Activated CD4-positive, CD25-positive, alpha-beta regulatory T cell treated with anti-CD3 and anti-CD28 coated beads, Interleukin-2, amount 50 U/mL, for 72 hours (primary cell): ENCODE results near the gene PCSK5.
"Not testable (repeated sequence)": the region's sequence is repeated elsewhere in the genome, so short reads cannot be mapped to it uniquely, and the experiment has no call there.

ENCODE experiments used
- DNase-seq: peaks from one replicate; pipeline ENCODE4 v3.0.0; 2021

PCSK5 gene

GRCh38 chr9:76289703-76290102 is 399.2 kb downstream of the PCSK5 start:
- DNase-seq, result no peak

GRCh38 chr9:76290555-76290954 is 400.1 kb downstream of the PCSK5 start:
- no peak for DNase-seq

DNA sequence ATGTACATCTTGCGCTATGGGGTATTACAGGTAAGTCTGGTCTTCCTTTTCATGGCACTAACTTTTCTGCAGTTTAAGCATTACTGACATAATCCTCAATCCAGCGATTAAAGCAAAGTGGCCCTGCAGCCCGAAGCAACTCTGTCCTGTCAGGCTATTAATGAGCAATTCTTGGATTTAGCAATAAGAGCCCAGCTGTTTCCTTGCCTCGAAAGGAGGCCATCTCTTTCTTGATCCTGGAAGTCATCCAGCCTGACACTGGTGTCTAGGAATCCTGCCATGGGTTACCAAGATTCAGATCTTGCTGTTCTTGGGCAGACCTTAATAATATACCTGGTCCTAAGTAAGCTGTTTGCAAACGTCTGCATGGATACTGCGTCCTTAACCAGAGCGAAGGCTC is 401.8 kb downstream of the PCSK5 start:
- DNase-seq, result no peak

DNA sequence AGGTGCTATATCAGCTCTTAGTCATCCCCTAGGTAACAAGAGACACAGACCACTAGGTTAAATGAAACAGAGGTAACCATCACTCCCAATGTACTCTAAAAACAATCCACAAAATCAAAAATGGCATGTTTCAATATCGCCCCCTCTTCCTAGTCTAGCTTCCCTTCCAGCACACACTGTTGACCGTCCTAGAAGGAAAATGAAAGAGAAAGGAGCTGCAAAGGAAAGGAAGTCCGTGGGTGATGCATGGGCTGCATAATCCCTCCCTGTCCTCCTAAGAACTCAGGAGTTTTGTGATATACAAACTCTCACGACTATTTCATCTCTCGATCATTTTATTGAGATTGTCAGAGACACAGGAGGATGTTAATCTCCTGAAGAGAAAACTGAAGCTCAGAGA is 402.2 kb downstream of the PCSK5 start:
- no peak for DNase-seq

- no peak for DNase-seq
Observed at GRCh38 chr9:76294301-76294700, 403.8 kb downstream of the PCSK5 start.

- no peak for DNase-seq
Observed at GRCh38 chr9:76296561-76297310, 406.3 kb downstream of the PCSK5 start.

GRCh38 chr9:76297721-76298239 is 407.3 kb downstream of the PCSK5 start:
- DNase-seq, result no peak

DNA sequence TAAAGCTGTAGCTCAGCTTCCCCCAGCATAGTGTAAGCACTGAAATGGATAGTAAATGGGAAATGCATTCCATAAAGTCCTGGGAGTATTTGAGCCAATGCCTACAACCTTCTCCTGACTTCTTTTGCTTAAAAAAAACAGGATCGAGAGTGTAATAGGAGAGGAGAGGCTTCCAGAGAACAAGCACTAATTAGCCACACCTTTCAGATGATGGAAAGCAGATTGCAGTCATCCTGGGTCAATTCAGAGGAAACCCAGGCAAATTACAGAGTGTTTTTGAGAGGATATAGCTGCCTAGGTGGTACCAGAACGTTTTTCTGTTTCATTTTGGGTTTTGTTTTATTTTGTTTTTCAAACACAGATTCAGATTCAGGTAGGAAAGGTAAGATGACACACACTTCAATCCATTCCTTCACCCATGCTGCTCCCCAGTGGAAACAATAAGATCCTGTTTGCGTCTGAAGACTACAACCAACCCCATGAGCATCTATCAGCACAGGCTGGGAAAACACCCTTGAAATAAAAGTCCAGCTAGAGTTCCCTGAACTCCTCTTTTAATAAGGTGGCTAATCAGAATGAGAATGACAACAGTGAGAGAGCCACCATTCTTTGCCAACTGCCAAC is 408.2 kb downstream of the PCSK5 start:
- DNase-seq, result no peak

- DNase-seq, result no peak
Observed at GRCh38 chr9:76302543-76302942, 412.1 kb downstream of the PCSK5 start.

DNA sequence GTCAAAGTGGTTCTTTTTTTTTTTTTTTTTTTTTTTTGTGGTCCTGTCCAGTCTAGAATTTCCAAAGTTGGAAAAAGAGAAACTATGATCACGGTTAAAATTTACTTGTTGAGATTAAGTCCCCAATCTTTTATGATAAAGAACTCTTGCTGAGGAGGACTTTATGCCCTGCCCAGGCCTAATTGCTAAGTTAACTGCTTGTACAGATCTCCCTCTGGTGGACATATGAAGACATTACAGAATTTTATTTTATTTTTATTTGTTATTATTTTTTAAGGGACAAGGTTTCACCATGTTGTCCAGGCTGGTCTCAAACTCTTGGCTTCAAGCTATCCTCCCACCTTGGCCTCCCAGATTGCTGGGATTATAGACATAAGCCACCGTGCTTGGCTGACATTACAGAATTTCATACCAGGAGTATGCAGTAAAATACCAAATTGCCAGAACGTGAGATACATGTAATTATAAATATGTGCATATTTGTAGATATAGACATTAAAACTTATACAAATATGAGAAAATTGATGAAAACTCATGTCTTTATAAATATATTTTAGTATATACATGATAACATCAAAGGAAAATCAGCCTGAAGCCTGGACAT is 412.6 kb downstream of the PCSK5 start:
- no peak for DNase-seq

DNA sequence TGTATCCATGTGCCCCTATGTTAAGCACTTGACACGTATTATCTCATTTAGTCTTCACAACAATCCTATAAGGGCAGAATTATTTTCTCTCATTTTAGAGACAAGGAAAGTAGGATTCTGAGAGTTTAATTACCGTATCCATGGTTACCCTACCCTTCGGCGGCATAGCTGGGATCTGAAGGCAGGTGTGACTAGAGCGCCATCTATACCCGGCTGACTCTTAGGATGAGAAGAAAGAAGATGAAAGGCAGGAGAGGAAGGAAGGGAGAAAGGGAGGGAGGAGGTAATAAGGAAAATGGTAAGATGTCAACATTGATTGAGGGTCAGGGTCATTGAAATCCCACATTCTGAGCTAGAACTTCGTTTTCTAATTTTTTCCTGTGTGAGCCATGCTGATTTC is 416.6 kb downstream of the PCSK5 start:
- not testable (repeated sequence) for DNase-seq

DNA sequence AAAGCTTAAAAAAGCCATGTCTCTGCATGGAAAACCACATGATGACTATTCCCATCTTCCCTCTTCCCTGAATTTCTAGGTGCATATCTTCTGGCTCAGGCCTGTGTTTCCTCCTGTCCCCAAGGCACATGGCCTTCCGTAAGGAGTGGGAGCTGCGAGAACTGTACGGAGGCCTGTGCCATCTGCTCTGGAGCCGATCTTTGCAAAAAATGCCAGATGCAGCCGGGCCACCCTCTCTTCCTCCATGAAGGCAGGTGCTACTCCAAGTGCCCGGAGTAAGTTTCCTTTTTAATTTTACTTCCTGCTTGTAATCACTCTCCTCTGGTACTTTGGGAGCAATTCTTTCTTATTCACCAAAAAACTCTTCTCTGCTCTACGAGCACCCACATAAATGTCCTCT is 420.1 kb downstream of the PCSK5 start:
- DNase-seq, result no peak

GRCh38 chr9:76310991-76311390 is 420.5 kb downstream of the PCSK5 start:
- DNase-seq, result no peak

DNA sequence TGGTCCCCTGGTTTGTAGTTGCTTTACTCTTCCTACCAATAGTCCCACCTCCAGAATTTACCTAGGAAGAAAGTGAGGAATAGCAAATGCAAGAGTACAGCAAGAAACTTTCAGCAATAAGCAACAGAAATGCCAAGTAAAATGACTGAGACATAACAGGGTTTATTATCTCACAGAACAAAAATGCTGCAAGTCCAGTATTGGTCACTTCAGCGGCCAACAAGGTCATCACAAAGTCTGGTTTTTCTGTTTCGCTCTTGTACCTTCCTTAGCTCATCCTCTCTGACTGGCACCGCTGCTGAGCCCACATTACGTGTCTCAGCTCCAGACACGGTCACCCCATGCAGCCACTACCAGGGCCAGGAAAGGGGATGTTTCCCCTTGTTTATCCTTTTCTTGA is 421.1 kb downstream of the PCSK5 start:
- DNase-seq, result no peak

DNA sequence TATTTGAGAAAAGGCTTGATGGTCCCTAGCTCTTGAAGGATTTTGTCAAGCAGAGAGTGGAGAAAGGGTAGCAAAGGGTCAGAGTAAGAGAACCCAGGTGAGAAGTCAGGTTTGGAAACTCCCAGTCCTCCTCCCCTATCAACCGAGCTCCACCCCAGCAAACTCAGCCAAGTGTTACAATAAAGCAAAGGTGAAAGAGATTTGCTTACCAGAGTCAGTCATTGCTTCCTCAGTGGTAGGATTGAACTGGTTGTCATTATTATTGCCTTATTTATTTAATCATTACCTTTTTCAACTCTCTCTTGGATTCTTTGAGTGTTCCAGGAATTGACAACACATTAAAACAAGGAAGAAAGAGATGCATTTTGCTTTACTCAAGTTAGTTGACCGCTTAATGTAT is 423.3 kb downstream of the PCSK5 start:
- no peak for DNase-seq

DNA sequence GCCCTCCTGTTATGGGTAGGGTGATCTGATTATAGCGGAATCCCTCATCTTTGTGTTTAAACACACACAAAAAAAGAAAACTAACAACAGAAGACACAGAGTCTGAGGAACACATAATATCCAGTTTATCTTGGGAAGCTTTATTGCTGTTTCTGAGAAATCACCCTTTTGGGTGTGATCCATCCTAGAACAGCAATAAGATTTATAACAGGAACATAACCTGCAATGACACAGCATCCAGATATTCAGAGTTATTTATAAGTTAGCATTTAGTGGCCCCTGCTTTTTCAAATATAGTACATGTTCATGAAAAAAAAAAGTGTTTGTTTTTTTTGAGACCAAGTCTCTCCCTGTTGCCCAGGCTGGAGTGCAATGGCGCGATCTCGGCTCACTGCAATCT is 423.8 kb downstream of the PCSK5 start:
- no peak for DNase-seq

- DNase-seq, result no peak
Observed at GRCh38 chr9:76316069-76316468, 425.6 kb downstream of the PCSK5 start.

DNA sequence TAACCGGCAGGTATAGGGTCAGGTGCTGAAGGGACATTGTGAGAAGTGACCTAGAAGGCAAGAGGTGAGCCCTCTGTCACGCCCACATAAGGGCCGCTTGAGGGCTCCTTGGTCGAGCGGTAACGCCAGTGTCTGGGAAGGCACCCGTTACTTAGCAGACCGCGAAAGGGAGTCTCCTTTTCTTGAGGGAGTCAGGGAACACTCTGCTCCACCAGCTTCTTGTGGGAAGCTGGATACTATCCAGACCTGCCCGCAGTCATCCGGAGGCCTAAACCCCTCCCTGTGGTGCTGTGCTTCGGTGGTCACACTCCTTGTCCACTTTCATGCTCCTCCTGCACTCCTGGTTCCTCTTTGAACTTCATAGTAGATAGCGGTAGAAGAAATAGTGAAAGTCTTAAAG is 429.0 kb downstream of the PCSK5 start:
- not testable (repeated sequence) for DNase-seq

- DNase-seq, result no peak
Observed at GRCh38 chr9:76321195-76321828, 430.8 kb downstream of the PCSK5 start.

- DNase-seq, result no peak
Observed at GRCh38 chr9:76322810-76323209, 432.3 kb downstream of the PCSK5 start.

DNA sequence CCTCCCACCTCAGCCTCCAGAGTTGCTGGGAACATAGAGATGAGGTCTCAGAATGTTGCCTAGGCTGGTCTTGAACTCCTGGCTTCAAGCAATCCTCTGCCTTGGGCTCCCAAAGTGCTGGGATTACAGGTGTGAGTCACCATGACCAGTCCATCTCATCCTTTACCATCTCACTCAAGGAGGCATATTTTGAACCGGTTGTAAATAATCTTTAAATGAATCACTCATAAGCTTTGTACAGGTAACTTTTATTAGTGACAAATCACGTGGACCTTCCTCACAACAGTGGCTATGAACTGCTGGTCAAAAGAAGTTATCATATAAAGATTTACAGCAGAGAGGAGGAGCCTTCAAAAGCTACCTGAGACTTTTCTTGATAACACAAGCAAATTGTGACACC is 433.0 kb downstream of the PCSK5 start:
- no peak for DNase-seq

- DNase-seq, result not testable (repeated sequence)
Observed at GRCh38 chr9:76324030-76324429, 433.6 kb downstream of the PCSK5 start.

GRCh38 chr9:76330034-76330433 is 439.6 kb downstream of the PCSK5 start:
- no peak for DNase-seq

- DNase-seq, result no peak
Observed at GRCh38 chr9:76333388-76333787, 442.9 kb downstream of the PCSK5 start.
